ENCODE results near the gene ZBTB17. TPM values are rescaled to one million over a fixed set of nuclear protein-coding genes. Genes with fewer than 3 reads are reported as not detected.

The ZBTB17 gene
- total and polyA plus RNA-seq, 9 of the 15 experiments (the other 6 are each of a cell fraction or from before 2014, with no cell fraction given), result 1.1 to 53.4 (median 29.6) TPM

DNA sequence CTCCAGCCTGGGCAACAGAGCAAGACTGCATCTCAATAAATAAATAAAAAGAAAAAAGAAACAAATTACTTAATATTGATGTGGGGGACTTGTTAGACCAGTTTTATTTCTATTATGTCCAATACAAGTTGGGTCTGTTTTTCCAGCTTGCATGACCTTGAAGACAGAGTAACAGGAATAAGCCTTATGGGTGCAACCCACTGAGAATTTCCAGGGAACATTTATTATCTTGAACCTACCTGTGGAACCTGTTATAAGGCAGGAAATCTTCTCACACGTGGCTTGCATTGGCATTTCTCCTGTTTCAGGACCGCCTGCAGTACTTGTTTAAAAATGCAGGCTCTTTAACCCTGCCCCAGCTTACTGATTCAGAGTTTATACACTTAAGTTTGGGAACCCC, 64.0 kb downstream of the ZBTB17 start:
- no peaks in the 10 kb centered on the region for H4K20me1 ChIP-seq (replicated peaks; ENCODE audit: control insufficient read depth, insufficient read depth, low read length)
- H3K79me2 ChIP-seq (ENCODE audit: control insufficient read depth, insufficient read depth, low read length), result peaks cover 95% of the 10 kb centered on the region
- TSS peak; percentile 16 for BruUV-seq (replicated peaks)
- no peak overlapping the region for H3K27ac ChIP-seq (ENCODE audit: extremely low read depth, low read depth, low read length)
- H3K9me1 ChIP-seq (ENCODE audit: control insufficient read depth, insufficient read depth, low read length), result no peaks in the 10 kb centered on the region
- H3K4me2 ChIP-seq (ENCODE audit: insufficient read depth, low read length), result no peak overlapping the region
- FAIRE-seq, result no peak
- H2AFZ ChIP-seq (ENCODE audit: low read depth, low read length), result no peak overlapping the region
- in situ Hi-C loops (cut with MboI) (no loop called here), intact Hi-C loops (cut with micrococcal nuclease) (no loop called here)
- DNase-seq (ENCODE audit: extremely low read depth in 1 of 4, low spot score in 3 of 4), result no peak
- H3K9ac ChIP-seq (ENCODE audit: insufficient read depth in 1 of 2, low read depth in 2 of 2, low read length in 2 of 2), result no peak overlapping the region
- no peak for ATAC-seq
- ChIA-PET POLR2A (interaction anchor here (1.4 kb wide), 1 partner anchor 19 kb away, joined by 3 read pairs; no protein-coding TSS in a partner anchor), CTCF (ENCODE audit: low intra/inter-chr PET ratio) (interaction anchor here (0.6 kb wide), 1 partner anchor 68 kb away, joined by 3 read pairs; no protein-coding TSS in a partner anchor)
- no peaks in the 10 kb centered on the region for H3K9me3 ChIP-seq (replicated peaks; ENCODE audit: control insufficient read depth, insufficient read depth, low read depth, low read length)
- no peak overlapping the region for H3K4me3 ChIP-seq
- H3K4me1 ChIP-seq (replicated peaks in 1 of 2; ENCODE audit: control insufficient read depth in 2 of 2, insufficient read depth in 2 of 2, low read length in 2 of 2), result no peaks in the 10 kb centered on the region
- H3K27me3 ChIP-seq (ENCODE audit: control insufficient read depth in 2 of 2, insufficient read depth in 2 of 2, low read length in 2 of 2), result no peaks in the 10 kb centered on the region
- 87% methylated on average over 2 of the region's 2 CpGs for WGBS (ENCODE audit: insufficient coverage, low coverage, missing lambda C conversion rate)
- peaks cover 83% of the 10 kb centered on the region for H3K36me3 ChIP-seq (ENCODE audit: control insufficient read depth, insufficient read depth, low read length)
- TF ChIP-seq BRF1 (IDR thresholded peaks at IDR 0.05; ENCODE audit: borderline replicate concordance, extremely low read depth, insufficient read length) (no peak), NELFE (IDR thresholded peaks at IDR 0.05; ENCODE audit: insufficient read depth, insufficient read length) (no peak), HMG20B (CRISPR knock-in tag; IDR thresholded peaks at IDR 0.05) (no peak), ZNF668 (CRISPR knock-in tag; IDR thresholded peaks at IDR 0.05) (no peak), TBP (optimal IDR thresholded peaks at IDR 0.05; ENCODE audit: low read depth, low read length) (no peak), HEY1 (CRISPR knock-in tag; IDR thresholded peaks at IDR 0.05; ENCODE audit: borderline replicate concordance) (no peak), NFIC (IDR thresholded peaks at IDR 0.05) (no peak), RUNX1 (IDR thresholded peaks at IDR 0.05; ENCODE audit: low read depth) (no peak)
- TF ChIP-seq, protein P1, sequence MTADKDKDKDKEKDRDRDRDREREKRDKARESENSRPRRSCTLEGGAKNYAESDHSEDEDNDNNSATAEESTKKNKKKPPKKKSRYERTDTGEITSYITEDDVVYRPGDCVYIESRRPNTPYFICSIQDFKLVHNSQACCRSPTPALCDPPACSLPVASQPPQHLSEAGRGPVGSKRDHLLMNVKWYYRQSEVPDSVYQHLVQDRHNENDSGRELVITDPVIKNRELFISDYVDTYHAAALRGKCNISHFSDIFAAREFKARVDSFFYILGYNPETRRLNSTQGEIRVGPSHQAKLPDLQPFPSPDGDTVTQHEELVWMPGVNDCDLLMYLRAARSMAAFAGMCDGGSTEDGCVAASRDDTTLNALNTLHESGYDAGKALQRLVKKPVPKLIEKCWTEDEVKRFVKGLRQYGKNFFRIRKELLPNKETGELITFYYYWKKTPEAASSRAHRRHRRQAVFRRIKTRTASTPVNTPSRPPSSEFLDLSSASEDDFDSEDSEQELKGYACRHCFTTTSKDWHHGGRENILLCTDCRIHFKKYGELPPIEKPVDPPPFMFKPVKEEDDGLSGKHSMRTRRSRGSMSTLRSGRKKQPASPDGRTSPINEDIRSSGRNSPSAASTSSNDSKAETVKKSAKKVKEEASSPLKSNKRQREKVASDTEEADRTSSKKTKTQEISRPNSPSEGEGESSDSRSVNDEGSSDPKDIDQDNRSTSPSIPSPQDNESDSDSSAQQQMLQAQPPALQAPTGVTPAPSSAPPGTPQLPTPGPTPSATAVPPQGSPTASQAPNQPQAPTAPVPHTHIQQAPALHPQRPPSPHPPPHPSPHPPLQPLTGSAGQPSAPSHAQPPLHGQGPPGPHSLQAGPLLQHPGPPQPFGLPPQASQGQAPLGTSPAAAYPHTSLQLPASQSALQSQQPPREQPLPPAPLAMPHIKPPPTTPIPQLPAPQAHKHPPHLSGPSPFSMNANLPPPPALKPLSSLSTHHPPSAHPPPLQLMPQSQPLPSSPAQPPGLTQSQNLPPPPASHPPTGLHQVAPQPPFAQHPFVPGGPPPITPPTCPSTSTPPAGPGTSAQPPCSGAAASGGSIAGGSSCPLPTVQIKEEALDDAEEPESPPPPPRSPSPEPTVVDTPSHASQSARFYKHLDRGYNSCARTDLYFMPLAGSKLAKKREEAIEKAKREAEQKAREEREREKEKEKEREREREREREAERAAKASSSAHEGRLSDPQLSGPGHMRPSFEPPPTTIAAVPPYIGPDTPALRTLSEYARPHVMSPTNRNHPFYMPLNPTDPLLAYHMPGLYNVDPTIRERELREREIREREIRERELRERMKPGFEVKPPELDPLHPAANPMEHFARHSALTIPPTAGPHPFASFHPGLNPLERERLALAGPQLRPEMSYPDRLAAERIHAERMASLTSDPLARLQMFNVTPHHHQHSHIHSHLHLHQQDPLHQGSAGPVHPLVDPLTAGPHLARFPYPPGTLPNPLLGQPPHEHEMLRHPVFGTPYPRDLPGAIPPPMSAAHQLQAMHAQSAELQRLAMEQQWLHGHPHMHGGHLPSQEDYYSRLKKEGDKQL (CRISPR knock-in tag; IDR thresholded peaks at IDR 0.05; ENCODE audit: borderline replicate concordance), result no peak
- TF ChIP-seq, protein P2, sequence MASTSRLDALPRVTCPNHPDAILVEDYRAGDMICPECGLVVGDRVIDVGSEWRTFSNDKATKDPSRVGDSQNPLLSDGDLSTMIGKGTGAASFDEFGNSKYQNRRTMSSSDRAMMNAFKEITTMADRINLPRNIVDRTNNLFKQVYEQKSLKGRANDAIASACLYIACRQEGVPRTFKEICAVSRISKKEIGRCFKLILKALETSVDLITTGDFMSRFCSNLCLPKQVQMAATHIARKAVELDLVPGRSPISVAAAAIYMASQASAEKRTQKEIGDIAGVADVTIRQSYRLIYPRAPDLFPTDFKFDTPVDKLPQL (IDR thresholded peaks at IDR 0.05; ENCODE audit: extremely low read depth, insufficient read length), result no peak
- TF ChIP-seq, protein P3, sequence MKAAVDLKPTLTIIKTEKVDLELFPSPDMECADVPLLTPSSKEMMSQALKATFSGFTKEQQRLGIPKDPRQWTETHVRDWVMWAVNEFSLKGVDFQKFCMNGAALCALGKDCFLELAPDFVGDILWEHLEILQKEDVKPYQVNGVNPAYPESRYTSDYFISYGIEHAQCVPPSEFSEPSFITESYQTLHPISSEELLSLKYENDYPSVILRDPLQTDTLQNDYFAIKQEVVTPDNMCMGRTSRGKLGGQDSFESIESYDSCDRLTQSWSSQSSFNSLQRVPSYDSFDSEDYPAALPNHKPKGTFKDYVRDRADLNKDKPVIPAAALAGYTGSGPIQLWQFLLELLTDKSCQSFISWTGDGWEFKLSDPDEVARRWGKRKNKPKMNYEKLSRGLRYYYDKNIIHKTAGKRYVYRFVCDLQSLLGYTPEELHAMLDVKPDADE (conservative IDR thresholded peaks at IDR 0.05; ENCODE audit: control insufficient read depth, low read depth, low read length), result no peak
- TF ChIP-seq, protein P4, sequence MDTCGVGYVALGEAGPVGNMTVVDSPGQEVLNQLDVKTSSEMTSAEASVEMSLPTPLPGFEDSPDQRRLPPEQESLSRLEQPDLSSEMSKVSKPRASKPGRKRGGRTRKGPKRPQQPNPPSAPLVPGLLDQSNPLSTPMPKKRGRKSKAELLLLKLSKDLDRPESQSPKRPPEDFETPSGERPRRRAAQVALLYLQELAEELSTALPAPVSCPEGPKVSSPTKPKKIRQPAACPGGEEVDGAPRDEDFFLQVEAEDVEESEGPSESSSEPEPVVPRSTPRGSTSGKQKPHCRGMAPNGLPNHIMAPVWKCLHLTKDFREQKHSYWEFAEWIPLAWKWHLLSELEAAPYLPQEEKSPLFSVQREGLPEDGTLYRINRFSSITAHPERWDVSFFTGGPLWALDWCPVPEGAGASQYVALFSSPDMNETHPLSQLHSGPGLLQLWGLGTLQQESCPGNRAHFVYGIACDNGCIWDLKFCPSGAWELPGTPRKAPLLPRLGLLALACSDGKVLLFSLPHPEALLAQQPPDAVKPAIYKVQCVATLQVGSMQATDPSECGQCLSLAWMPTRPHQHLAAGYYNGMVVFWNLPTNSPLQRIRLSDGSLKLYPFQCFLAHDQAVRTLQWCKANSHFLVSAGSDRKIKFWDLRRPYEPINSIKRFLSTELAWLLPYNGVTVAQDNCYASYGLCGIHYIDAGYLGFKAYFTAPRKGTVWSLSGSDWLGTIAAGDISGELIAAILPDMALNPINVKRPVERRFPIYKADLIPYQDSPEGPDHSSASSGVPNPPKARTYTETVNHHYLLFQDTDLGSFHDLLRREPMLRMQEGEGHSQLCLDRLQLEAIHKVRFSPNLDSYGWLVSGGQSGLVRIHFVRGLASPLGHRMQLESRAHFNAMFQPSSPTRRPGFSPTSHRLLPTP (IDR thresholded peaks at IDR 0.05; ENCODE audit: borderline replicate concordance, extremely low read depth, insufficient read length), result no peak

Data from K562 (cell line).